Measurements from ENCODE around the gene SSBP2.

SSBP2 gene

DNA sequence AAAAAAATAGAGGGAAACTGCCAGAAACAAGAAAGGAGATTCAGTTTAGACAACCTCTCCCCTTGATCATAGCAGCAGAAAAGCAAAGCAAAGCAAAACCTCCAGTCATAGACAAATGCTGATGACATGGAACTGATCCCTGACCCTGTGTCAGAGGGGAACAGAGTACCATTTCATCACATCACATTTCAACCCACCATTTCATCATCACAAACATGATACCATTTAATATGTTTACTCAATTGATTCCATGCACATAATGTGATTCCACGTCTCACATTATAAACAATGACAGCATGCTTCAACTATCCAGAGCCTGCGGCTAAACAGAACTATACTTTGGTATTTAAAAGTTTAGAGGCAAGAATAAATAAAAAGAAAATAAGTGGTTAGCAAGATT is 328.2 kb downstream of the SSBP2 start:
- TF ChIP-seq SIN3A (IDR thresholded peaks at IDR 0.05; ENCODE audit: borderline replicate concordance, insufficient read depth, low read length) (no peak), POLR2AphosphoS5 (IDR thresholded peaks at IDR 0.05; ENCODE audit: low read depth, low read length) (no peak), FOXP2 (optimal IDR thresholded peaks at IDR 0.05; ENCODE audit: borderline replicate concordance, extremely low read depth, extremely low read length, insufficient read depth) (no peak)
- TF ChIP-seq, protein P1, sequence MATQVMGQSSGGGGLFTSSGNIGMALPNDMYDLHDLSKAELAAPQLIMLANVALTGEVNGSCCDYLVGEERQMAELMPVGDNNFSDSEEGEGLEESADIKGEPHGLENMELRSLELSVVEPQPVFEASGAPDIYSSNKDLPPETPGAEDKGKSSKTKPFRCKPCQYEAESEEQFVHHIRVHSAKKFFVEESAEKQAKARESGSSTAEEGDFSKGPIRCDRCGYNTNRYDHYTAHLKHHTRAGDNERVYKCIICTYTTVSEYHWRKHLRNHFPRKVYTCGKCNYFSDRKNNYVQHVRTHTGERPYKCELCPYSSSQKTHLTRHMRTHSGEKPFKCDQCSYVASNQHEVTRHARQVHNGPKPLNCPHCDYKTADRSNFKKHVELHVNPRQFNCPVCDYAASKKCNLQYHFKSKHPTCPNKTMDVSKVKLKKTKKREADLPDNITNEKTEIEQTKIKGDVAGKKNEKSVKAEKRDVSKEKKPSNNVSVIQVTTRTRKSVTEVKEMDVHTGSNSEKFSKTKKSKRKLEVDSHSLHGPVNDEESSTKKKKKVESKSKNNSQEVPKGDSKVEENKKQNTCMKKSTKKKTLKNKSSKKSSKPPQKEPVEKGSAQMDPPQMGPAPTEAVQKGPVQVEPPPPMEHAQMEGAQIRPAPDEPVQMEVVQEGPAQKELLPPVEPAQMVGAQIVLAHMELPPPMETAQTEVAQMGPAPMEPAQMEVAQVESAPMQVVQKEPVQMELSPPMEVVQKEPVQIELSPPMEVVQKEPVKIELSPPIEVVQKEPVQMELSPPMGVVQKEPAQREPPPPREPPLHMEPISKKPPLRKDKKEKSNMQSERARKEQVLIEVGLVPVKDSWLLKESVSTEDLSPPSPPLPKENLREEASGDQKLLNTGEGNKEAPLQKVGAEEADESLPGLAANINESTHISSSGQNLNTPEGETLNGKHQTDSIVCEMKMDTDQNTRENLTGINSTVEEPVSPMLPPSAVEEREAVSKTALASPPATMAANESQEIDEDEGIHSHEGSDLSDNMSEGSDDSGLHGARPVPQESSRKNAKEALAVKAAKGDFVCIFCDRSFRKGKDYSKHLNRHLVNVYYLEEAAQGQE (IDR thresholded peaks at IDR 0.05; ENCODE audit: insufficient read depth in 1 of 2, low read depth in 2 of 2, low read length in 2 of 2): no peak

DNA sequence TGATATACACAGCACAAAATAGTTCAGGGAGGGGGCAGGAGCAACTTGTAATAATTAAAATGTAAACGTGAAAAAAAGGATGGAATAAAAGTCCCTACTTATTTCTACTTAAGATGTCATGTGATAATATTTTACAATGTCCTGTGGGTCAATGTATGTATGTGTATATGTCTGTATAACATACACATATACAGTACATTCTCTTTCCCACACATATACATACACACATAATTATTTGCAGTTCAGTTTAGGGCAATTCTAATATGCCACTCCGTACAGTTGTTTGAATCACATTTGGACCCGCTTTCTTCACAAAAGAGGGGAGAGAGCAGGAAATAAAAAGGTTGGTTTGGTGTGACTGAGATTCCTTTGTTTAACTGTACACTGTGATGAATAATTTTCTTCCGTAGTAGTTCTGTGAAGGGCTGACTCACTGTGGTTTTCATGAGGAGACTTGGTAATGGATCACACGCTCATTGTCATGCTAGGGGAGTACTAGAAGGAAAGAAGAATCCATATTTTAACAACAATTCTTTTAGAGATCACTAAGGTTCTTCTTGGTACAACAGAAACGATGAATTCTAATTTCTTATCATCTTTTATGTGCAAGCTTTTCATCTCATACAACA is 330.7 kb downstream of the SSBP2 start:
- no peak for TF ChIP-seq POLR2AphosphoS5 (IDR thresholded peaks at IDR 0.05; ENCODE audit: low read depth, low read length)
- TF ChIP-seq SIN3A (IDR thresholded peaks at IDR 0.05; ENCODE audit: borderline replicate concordance, insufficient read depth, low read length): no peak
- no peak for TF ChIP-seq TAF1 (IDR thresholded peaks at IDR 0.05; ENCODE audit: borderline replicate concordance, insufficient read depth, low read length)
- TF ChIP-seq, protein P1 (IDR thresholded peaks at IDR 0.05; ENCODE audit: insufficient read depth in 1 of 2, low read depth in 2 of 2, low read length in 2 of 2): no peak
- no peak for TF ChIP-seq FOXP2 (optimal IDR thresholded peaks at IDR 0.05; ENCODE audit: borderline replicate concordance, extremely low read depth, extremely low read length, insufficient read depth)

DNA sequence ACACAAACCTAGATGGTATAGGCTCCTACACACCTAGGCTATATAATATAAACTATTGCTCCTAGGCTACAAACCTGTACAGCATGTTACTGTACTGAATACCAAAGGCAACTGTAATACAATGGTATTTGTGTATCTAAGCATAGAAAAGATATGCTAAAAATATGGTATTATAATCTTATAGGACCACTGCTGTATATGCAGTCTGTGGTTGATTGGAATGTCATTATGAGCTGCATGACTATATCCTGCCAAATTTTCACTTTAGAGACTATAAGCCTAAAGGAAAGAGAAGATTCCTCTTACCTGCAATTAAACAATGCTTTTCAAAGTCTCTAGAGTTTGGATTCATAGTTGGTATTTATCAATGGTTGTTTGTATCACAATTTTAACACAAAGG is 332.3 kb downstream of the SSBP2 start:
- TF ChIP-seq SIN3A (IDR thresholded peaks at IDR 0.05; ENCODE audit: borderline replicate concordance, insufficient read depth, low read length) (no peak), TAF1 (IDR thresholded peaks at IDR 0.05; ENCODE audit: borderline replicate concordance, insufficient read depth, low read length) (no peak), FOXP2 (optimal IDR thresholded peaks at IDR 0.05; ENCODE audit: borderline replicate concordance, extremely low read depth, extremely low read length, insufficient read depth) (no peak), POLR2AphosphoS5 (IDR thresholded peaks at IDR 0.05; ENCODE audit: low read depth, low read length) (no peak)
- TF ChIP-seq, protein P1 (IDR thresholded peaks at IDR 0.05; ENCODE audit: insufficient read depth in 1 of 2, low read depth in 2 of 2, low read length in 2 of 2): no peak

DNA sequence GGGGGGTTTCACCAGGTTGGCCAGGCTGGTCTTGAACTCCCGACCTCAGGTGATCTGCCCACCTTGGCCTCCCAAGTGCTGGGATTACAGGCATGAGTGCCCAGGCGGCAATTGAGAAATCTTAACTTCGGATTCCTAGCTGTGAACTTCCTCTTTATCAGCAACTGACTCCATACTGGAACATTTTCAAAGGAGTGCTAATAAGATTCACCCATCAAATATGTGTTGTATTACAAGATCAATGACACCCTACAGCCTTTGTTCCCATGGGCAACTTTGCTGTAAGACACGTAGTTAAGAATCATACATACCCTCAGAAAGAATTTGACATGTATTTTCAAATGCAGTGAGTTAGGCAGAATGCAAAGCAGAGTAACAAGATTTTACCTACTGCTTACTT is 333.8 kb downstream of the SSBP2 start:
- TF ChIP-seq POLR2AphosphoS5 (IDR thresholded peaks at IDR 0.05; ENCODE audit: low read depth, low read length): no peak
- TF ChIP-seq FOXP2 (optimal IDR thresholded peaks at IDR 0.05; ENCODE audit: borderline replicate concordance, extremely low read depth, extremely low read length, insufficient read depth): no peak
- TF ChIP-seq, protein P1 (IDR thresholded peaks at IDR 0.05; ENCODE audit: insufficient read depth in 1 of 2, low read depth in 2 of 2, low read length in 2 of 2): no peak
- TF ChIP-seq TAF1 (IDR thresholded peaks at IDR 0.05; ENCODE audit: borderline replicate concordance, insufficient read depth, low read length): no peak
- TF ChIP-seq SIN3A (IDR thresholded peaks at IDR 0.05; ENCODE audit: borderline replicate concordance, insufficient read depth, low read length): no peak

DNA sequence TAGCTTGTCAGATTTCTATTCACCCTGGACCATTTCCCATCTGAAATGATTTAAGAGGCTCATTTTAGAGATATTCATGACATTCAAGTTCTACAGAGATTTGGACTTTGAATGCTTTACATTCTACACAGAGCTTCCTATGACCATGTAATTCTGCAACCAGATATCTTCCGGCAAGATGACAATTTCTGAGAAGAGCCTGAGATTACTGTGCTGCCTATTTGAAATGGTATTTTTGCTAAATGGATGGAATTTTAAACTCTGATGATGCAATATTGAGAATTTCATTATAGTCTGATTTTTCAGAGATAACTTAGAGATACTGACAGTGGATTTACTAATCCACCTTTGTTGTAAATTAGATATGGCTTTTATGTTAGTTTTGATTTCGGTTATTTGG is 341.0 kb downstream of the SSBP2 start:
- no peak for TF ChIP-seq SIN3A (IDR thresholded peaks at IDR 0.05; ENCODE audit: borderline replicate concordance, insufficient read depth, low read length)
- no peak for TF ChIP-seq POLR2AphosphoS5 (IDR thresholded peaks at IDR 0.05; ENCODE audit: low read depth, low read length)
- TF ChIP-seq, protein P1 (IDR thresholded peaks at IDR 0.05; ENCODE audit: insufficient read depth in 1 of 2, low read depth in 2 of 2, low read length in 2 of 2): no peak
- no peak for TF ChIP-seq TAF1 (IDR thresholded peaks at IDR 0.05; ENCODE audit: borderline replicate concordance, insufficient read depth, low read length)
- no peak for TF ChIP-seq FOXP2 (optimal IDR thresholded peaks at IDR 0.05; ENCODE audit: borderline replicate concordance, extremely low read depth, extremely low read length, insufficient read depth)

Data from PFSK-1 (cell line).